H1 (cell line): Measurements from ENCODE around the gene GALR1. TPM values are rescaled to one million over a fixed set of nuclear protein-coding genes. Genes with fewer than 3 reads are reported as not detected.

Experiments used
- CTBP2 ChIP-seq: IDR thresholded peaks from 2 replicates; pipeline ENCODE4 v1.7.0; 2011; ENCODE audit warnings: borderline replicate concordance, mild to moderate bottlenecking, moderate library complexity, mixed read lengths, low read length; ENCODE audit not compliant: insufficient read depth, insufficient read length
- POU5F1 ChIP-seq: IDR thresholded peaks from 2 replicates; pipeline ENCODE4 v1.6.1; 2011; ENCODE audit warnings: low read depth, mild to moderate bottlenecking, low read length, moderate library complexity
- polyA plus RNA-seq, 7 experiments: library from polyadenylated mRNA; depleted of rRNA in 3 of 7; stranded (reverse) in 5 of 7; unstranded in 2 of 7; fragments of >200 nt in 5 of 7; fragments of 200-250 nt in 2 of 7; gene quantifications; 1 replicate in 5 of 7; 2 replicates in 1 of 7; 4 replicates in 1 of 7; pipeline versions ENCODE4 v1.2.1 to v1.2.3, GENCODE V29; 2011 to 2013; ENCODE audit warnings: missing spikeins in 2 of 7, mixed read lengths in 2 of 7
- total RNA-seq: library from RNA; stranded (reverse); fragmentation: NEBNext Ultra II Directional; extraction: Animal tissue kit (Norgen Biotek cat#: 25700); gene quantifications from 2 replicates; pipeline ENCODE4 v1.2.1, GENCODE V29; 2021

GALR1 gene
- total and polyA plus RNA-seq, 2 of the 8 experiments (the other 6 are each of a cell fraction or from before 2014, with no cell fraction given), result 0.09 to 1.6 TPM

DNA sequence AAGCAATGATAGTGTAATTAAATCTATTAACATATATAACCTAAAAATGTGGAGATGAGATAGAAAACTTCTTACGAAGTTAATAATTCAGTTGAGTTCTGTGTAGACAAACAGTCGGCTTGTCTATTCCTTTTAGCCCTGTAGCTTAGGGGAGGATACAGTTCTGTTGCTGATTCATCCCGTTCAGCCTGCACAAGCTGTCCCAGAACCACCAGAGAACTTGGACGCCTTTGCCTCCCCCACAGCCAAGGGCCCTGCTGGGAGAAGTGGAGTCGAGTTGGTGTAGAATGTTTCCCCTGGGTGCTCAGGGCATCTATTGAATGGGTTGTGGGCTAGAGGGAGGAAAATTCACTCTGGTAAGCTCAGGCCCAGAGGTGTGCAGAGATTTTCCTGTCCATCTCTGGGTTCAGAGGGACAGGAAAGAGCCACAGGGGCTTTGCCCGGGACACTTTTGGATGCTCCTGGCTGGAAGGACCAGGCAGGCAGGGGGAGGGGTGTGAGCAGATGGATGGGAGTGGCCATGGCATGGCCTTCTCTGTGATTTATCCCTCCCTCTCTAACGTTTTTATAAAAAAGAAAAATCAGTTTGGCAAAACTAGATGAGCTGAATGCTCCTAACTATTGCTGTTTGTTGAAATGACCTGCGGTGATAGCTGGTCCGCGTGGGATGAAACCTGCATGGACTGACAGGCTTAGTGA is 42.8 kb upstream of the GALR1 start (continued):
- TF ChIP-seq CTBP2 (no peak), POU5F1 (no peak)
